Measurements from ENCODE around the gene PSME1. TPM values are rescaled to one million over a fixed set of nuclear protein-coding genes. Genes with fewer than 3 reads are reported as not detected.

The PSME1 gene
- total and polyA plus RNA-seq, 2 of the 13 experiments (the other 11 are each of a cell fraction or from before 2014, with no cell fraction given), result 159 to 608 TPM

DNA sequence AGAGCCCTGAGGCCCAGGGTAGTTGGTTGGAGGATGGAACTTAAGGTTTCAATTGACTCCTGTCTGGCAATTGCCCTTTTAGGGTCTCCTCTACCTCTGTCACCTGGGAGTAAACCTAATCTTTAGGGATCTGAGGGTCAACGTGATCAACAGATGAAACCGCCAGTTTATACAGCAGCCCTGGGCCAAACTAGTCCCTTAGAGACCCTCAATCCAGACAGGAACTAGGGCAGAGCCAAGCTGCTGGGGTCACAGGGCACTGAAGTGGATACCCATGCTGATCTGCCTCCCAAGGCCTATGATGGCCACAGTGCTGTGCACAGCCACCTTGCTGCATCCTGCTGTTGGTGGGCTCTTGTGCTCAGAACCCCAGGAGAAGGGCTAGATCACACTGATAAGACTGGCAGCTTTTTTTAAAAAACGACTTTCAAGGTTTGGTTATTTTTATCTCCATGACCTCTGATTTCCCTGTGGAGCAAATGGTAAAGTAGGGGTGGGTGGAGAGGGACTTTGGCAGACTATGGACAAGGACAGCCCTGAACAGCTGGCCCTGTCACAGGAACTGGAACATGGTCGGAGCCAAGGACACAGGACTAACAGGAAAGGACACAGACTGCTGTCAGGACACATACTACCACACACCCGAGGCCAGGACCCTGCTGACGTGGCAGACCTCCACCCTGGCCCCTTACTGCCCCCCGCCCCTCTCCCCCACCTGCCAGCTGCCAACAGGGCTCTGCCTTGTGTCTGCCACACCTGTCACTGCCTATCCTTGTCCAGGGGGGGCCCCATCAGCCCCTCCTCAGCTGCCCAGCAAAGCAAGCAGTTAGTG lies 5.1 kb upstream of the PSME1 start (continued):
- TF ChIP-seq ZNF749 (CRISPR knock-in tag; IDR thresholded peaks at IDR 0.05; ENCODE audit: borderline replicate concordance) (no peak), TFDP2 (CRISPR knock-in tag; IDR thresholded peaks at IDR 0.05) (0 out of 2 replicates have a peak, but pooled peaks have one; percentile 17), CEBPG (CRISPR knock-in tag; IDR thresholded peaks at IDR 0.05) (peak; percentile 39; the same call in 1 of the 2 replicates), ZNF761 (CRISPR knock-in tag; conservative IDR thresholded peaks at IDR 0.05) (no peak), ZNF331 (CRISPR knock-in tag; IDR thresholded peaks at IDR 0.05) (no peak), ZFP41 (CRISPR knock-in tag; IDR thresholded peaks at IDR 0.05; ENCODE audit: borderline replicate concordance) (no peak; the same call in 1 of the 2 replicates), HMGA1 (CRISPR knock-in tag; conservative IDR thresholded peaks at IDR 0.05) (peak; percentile 100; the same call in 1 of the 2 replicates), ZNF790 (CRISPR knock-in tag; IDR thresholded peaks at IDR 0.05; ENCODE audit: borderline replicate concordance) (no peak), ZNF572 (CRISPR knock-in tag; IDR thresholded peaks at IDR 0.05) (peak; percentile 90), ZNF362 (CRISPR knock-in tag; IDR thresholded peaks at IDR 0.05; ENCODE audit: borderline replicate concordance) (peak; percentile 59; the same call in 1 of the 2 replicates), KDM6A (CRISPR knock-in tag; IDR thresholded peaks at IDR 0.05; ENCODE audit: low read depth) (no peak), ZNF326 (CRISPR knock-in tag; IDR thresholded peaks at IDR 0.05; ENCODE audit: borderline replicate concordance) (no peak), ZNF160 (CRISPR knock-in tag; IDR thresholded peaks at IDR 0.05) (peak; percentile 12; the same call in 1 of the 2 replicates), ZNF737 (CRISPR knock-in tag; IDR thresholded peaks at IDR 0.05; ENCODE audit: borderline replicate concordance) (no peak; the same call in 1 of the 2 replicates), ZNF20 (CRISPR knock-in tag; IDR thresholded peaks at IDR 0.05) (no peak), MXD4 (CRISPR knock-in tag; IDR thresholded peaks at IDR 0.05) (peak; percentile 80; the same call in 1 of the 2 replicates), BHLHE40 (IDR thresholded peaks at IDR 0.05; ENCODE audit: low read length) (no peak), NCOA1 (CRISPR knock-in tag; IDR thresholded peaks at IDR 0.05) (no peak), NR1H2 (CRISPR knock-in tag; IDR thresholded peaks at IDR 0.05; ENCODE audit: borderline replicate concordance, low read depth) (no peak), IKZF5 (CRISPR knock-in tag; IDR thresholded peaks at IDR 0.05) (peak; percentile 81), MLX (CRISPR knock-in tag; IDR thresholded peaks at IDR 0.05) (peak; percentile 14; the same call in 1 of the 2 replicates), HOXA3 (CRISPR knock-in tag; IDR thresholded peaks at IDR 0.05) (peak; percentile 75), SOX13 (IDR thresholded peaks at IDR 0.05) (no peak), SOX13 (CRISPR knock-in tag; conservative IDR thresholded peaks at IDR 0.05 in 1 of 2, IDR thresholded peaks at IDR 0.05 in 1 of 2) (peak in 1 of 2 experiments; percentile 53; a peak in 1 of 4 replicates)
- TF ChIP-seq, protein P1, sequence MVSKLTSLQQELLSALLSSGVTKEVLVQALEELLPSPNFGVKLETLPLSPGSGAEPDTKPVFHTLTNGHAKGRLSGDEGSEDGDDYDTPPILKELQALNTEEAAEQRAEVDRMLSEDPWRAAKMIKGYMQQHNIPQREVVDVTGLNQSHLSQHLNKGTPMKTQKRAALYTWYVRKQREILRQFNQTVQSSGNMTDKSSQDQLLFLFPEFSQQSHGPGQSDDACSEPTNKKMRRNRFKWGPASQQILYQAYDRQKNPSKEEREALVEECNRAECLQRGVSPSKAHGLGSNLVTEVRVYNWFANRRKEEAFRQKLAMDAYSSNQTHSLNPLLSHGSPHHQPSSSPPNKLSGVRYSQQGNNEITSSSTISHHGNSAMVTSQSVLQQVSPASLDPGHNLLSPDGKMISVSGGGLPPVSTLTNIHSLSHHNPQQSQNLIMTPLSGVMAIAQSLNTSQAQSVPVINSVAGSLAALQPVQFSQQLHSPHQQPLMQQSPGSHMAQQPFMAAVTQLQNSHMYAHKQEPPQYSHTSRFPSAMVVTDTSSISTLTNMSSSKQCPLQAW (CRISPR knock-in tag; IDR thresholded peaks at IDR 0.05), result peak; percentile 87

Measured in HepG2 (cell line).